ENCODE results near the gene TFAP2A. TPM values are rescaled to one million over a fixed set of nuclear protein-coding genes. Genes with fewer than 3 reads are reported as not detected.
A peak's percentile ranks its signal among the peaks of the same experiment; 100 is the strongest.

The TFAP2A gene
- total RNA-seq, 1 experiment from 2014 or later: 0.42 TPM

GRCh38 chr6:10399451-10399850, 15.4 kb downstream of the TFAP2A start (continued):
- no peak for TF ChIP-seq SP1 (CRISPR knock-in tag; conservative IDR thresholded peaks at IDR 0.05)
- TF ChIP-seq CDX4 (CRISPR knock-in tag; IDR thresholded peaks at IDR 0.05; ENCODE audit: borderline replicate concordance): no peak
- TF ChIP-seq RELA (CRISPR knock-in tag; IDR thresholded peaks at IDR 0.05; ENCODE audit: borderline replicate concordance): no peak
- TF ChIP-seq, protein P1, sequence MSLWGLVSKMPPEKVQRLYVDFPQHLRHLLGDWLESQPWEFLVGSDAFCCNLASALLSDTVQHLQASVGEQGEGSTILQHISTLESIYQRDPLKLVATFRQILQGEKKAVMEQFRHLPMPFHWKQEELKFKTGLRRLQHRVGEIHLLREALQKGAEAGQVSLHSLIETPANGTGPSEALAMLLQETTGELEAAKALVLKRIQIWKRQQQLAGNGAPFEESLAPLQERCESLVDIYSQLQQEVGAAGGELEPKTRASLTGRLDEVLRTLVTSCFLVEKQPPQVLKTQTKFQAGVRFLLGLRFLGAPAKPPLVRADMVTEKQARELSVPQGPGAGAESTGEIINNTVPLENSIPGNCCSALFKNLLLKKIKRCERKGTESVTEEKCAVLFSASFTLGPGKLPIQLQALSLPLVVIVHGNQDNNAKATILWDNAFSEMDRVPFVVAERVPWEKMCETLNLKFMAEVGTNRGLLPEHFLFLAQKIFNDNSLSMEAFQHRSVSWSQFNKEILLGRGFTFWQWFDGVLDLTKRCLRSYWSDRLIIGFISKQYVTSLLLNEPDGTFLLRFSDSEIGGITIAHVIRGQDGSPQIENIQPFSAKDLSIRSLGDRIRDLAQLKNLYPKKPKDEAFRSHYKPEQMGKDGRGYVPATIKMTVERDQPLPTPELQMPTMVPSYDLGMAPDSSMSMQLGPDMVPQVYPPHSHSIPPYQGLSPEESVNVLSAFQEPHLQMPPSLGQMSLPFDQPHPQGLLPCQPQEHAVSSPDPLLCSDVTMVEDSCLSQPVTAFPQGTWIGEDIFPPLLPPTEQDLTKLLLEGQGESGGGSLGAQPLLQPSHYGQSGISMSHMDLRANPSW (CRISPR knock-in tag; conservative IDR thresholded peaks at IDR 0.05; ENCODE audit: low read depth): no peak
- no peak for TF ChIP-seq ZNF263 (CRISPR knock-in tag; IDR thresholded peaks at IDR 0.05; ENCODE audit: low read depth)
- no peak for TF ChIP-seq NFE2L1 (CRISPR knock-in tag; IDR thresholded peaks at IDR 0.05)
- TF ChIP-seq IRF2 (CRISPR knock-in tag; IDR thresholded peaks at IDR 0.05; ENCODE audit: borderline replicate concordance, low read depth): no peak
- TF ChIP-seq KAT7 (CRISPR knock-in tag; IDR thresholded peaks at IDR 0.05; ENCODE audit: borderline replicate concordance): no peak
- TF ChIP-seq GTF2I (CRISPR knock-in tag; conservative IDR thresholded peaks at IDR 0.05): no peak

GRCh38 chr6:10398446-10399218, 16.2 kb downstream of the TFAP2A start:
- ATAC-seq (peak; percentile 52), DNase-seq (ENCODE audit: low spot score) (no peak)
- Mint-ChIP-seq H3K4me3 (peak overlapping the region; percentile 70), H3K27ac (no peak overlapping the region), H3K4me1 (peaks cover 88% of the 10 kb centered on the region), H3K27me3 (ENCODE audit: low read depth) (peaks cover 98% of the 10 kb centered on the region), H3K36me3 (no peaks in the 10 kb centered on the region), H3K9me3 (no peaks in the 10 kb centered on the region)
- no peak for TF ChIP-seq ZNF121 (CRISPR knock-in tag; IDR thresholded peaks at IDR 0.05)
- no peak for TF ChIP-seq ZNF263 (CRISPR knock-in tag; IDR thresholded peaks at IDR 0.05; ENCODE audit: low read depth)
- TF ChIP-seq, protein P2, sequence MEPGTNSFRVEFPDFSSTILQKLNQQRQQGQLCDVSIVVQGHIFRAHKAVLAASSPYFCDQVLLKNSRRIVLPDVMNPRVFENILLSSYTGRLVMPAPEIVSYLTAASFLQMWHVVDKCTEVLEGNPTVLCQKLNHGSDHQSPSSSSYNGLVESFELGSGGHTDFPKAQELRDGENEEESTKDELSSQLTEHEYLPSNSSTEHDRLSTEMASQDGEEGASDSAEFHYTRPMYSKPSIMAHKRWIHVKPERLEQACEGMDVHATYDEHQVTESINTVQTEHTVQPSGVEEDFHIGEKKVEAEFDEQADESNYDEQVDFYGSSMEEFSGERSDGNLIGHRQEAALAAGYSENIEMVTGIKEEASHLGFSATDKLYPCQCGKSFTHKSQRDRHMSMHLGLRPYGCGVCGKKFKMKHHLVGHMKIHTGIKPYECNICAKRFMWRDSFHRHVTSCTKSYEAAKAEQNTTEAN (CRISPR knock-in tag; IDR thresholded peaks at IDR 0.05): no peak
- no peak for TF ChIP-seq ZNF416 (CRISPR knock-in tag; IDR thresholded peaks at IDR 0.05)
- no peak for TF ChIP-seq CBFB (CRISPR knock-in tag; IDR thresholded peaks at IDR 0.05; ENCODE audit: low read depth)
- TF ChIP-seq ZNF671 (CRISPR knock-in tag; IDR thresholded peaks at IDR 0.05): no peak
- TF ChIP-seq ZNF232 (CRISPR knock-in tag; IDR thresholded peaks at IDR 0.05): no peak
- TF ChIP-seq NFE2L1 (CRISPR knock-in tag; IDR thresholded peaks at IDR 0.05): no peak
- TF ChIP-seq, protein P3, sequence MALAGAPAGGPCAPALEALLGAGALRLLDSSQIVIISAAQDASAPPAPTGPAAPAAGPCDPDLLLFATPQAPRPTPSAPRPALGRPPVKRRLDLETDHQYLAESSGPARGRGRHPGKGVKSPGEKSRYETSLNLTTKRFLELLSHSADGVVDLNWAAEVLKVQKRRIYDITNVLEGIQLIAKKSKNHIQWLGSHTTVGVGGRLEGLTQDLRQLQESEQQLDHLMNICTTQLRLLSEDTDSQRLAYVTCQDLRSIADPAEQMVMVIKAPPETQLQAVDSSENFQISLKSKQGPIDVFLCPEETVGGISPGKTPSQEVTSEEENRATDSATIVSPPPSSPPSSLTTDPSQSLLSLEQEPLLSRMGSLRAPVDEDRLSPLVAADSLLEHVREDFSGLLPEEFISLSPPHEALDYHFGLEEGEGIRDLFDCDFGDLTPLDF (CRISPR knock-in tag; IDR thresholded peaks at IDR 0.05): no peak
- TF ChIP-seq, protein P4, sequence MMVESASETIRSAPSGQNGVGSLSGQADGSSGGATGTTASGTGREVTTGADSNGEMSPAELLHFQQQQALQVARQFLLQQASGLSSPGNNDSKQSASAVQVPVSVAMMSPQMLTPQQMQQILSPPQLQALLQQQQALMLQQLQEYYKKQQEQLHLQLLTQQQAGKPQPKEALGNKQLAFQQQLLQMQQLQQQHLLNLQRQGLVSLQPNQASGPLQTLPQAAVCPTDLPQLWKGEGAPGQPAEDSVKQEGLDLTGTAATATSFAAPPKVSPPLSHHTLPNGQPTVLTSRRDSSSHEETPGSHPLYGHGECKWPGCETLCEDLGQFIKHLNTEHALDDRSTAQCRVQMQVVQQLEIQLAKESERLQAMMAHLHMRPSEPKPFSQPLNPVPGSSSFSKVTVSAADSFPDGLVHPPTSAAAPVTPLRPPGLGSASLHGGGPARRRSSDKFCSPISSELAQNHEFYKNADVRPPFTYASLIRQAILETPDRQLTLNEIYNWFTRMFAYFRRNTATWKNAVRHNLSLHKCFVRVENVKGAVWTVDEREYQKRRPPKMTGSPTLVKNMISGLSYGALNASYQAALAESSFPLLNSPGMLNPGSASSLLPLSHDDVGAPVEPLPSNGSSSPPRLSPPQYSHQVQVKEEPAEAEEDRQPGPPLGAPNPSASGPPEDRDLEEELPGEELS (CRISPR knock-in tag; IDR thresholded peaks at IDR 0.05): no peak
- no peak for TF ChIP-seq CDX4 (CRISPR knock-in tag; IDR thresholded peaks at IDR 0.05; ENCODE audit: borderline replicate concordance)
- TF ChIP-seq MLX (CRISPR knock-in tag; IDR thresholded peaks at IDR 0.05): no peak
- TF ChIP-seq RELA (CRISPR knock-in tag; IDR thresholded peaks at IDR 0.05; ENCODE audit: borderline replicate concordance): no peak
- no peak for TF ChIP-seq ZBTB21 (CRISPR knock-in tag; IDR thresholded peaks at IDR 0.05; ENCODE audit: borderline replicate concordance)
- TF ChIP-seq JUN (CRISPR knock-in tag; IDR thresholded peaks at IDR 0.05): no peak
- TF ChIP-seq JAZF1 (CRISPR knock-in tag; IDR thresholded peaks at IDR 0.05): no peak
- no peak for TF ChIP-seq EMX1 (CRISPR knock-in tag; IDR thresholded peaks at IDR 0.05)
- TF ChIP-seq SP1 (CRISPR knock-in tag; conservative IDR thresholded peaks at IDR 0.05): no peak
- TF ChIP-seq, protein P5, sequence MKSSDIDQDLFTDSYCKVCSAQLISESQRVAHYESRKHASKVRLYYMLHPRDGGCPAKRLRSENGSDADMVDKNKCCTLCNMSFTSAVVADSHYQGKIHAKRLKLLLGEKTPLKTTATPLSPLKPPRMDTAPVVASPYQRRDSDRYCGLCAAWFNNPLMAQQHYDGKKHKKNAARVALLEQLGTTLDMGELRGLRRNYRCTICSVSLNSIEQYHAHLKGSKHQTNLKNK (CRISPR knock-in tag; IDR thresholded peaks at IDR 0.05): no peak
- TF ChIP-seq ELF4 (CRISPR knock-in tag; IDR thresholded peaks at IDR 0.05; ENCODE audit: low read depth): no peak
- POLR2A ChIA-PET: interaction anchor here (0.8 to 1.1 kb wide), 2 partner anchors 13 to 16 kb away, joined by 3 read pairs; partner anchors contain the start of gene TFAP2A
- CTCF ChIA-PET: interaction anchor here (0.6 kb wide), 1 partner anchor 15 kb away, joined by 3 read pairs; no protein-coding TSS in a partner anchor

Measured in WTC11 (cell line).